K562 (cell line): ENCODE results near the gene ATF7IP. TPM values are rescaled to one million over a fixed set of nuclear protein-coding genes. Genes with fewer than 3 reads are reported as not detected.

Experiments
- BRF2 ChIP-seq: IDR thresholded peaks from 3 replicates; pipeline ENCODE4 v1.6.1; 2011; ENCODE audit warnings: borderline replicate concordance, mild to moderate bottlenecking; ENCODE audit not compliant: insufficient read length, insufficient read depth
- C11orf30 ChIP-seq: fragments of 450-650 bp; IDR thresholded peaks from 2 replicates; pipeline ENCODE4 v1.6.1; 2016; ENCODE audit warnings: low read depth, mild to moderate bottlenecking
- CAMTA2 ChIP-seq: fragments of 250-450 bp; sonication (Bioruptor Pico); conservative IDR thresholded peaks from 2 replicates; pipeline ENCODE4 v1.5.1; 2022
- DDX20 ChIP-seq: fragments of 450-650 bp; IDR thresholded peaks from 2 replicates; pipeline ENCODE4 v1.6.1; 2016; ENCODE audit warnings: missing genetic modification characterization, low read depth, mild to moderate bottlenecking, missing compliant biosample characterization, moderate library complexity
- E2F5 ChIP-seq: sonication (generic); formaldehyde crosslinking; IDR thresholded peaks from 2 replicates; pipeline ENCODE4 v1.8.0; 2022; ENCODE audit warnings: mild to moderate bottlenecking, missing genetic modification reagents
- ELF1 ChIP-seq: fragments of 200-800 bp; sonication (Bioruptor generic); IDR thresholded peaks from 2 replicates; pipeline ENCODE4 v1.6.1; 2016; ENCODE audit warnings: missing genetic modification characterization, missing compliant biosample characterization
- ESRRB ChIP-seq: fragments of 250-450 bp; sonication (Bioruptor Pico); IDR thresholded peaks from 2 replicates; pipeline ENCODE4 v1.5.0; 2020; ENCODE audit warnings: mild to moderate bottlenecking, moderate library complexity, borderline replicate concordance
- HES1 ChIP-seq: fragments of 450-650 bp; IDR thresholded peaks from 2 replicates; pipeline ENCODE4 v1.6.1; 2016; ENCODE audit warnings: low read depth, mild to moderate bottlenecking, moderate library complexity
- HMG20A ChIP-seq: fragments of 450-650 bp; formaldehyde crosslinking; conservative IDR thresholded peaks from 2 replicates; pipeline ENCODE4 v1.4.0; 2020; ENCODE audit warnings: mild to moderate bottlenecking, mixed read lengths
- KHSRP ChIP-seq: fragments of 450-650 bp; IDR thresholded peaks from 2 replicates; pipeline ENCODE4 v1.6.1; 2017
- KLF16 ChIP-seq: IDR thresholded peaks from 2 replicates; pipeline ENCODE4 v1.6.1; 2016; ENCODE audit warnings: antibody characterized with exemption
- MEF2A ChIP-seq: IDR thresholded peaks from 2 replicates; pipeline ENCODE4 v1.6.1; 2011; ENCODE audit warnings: low read depth, mild to moderate bottlenecking, low read length, moderate library complexity; ENCODE audit not compliant: control insufficient read depth
- MEF2D ChIP-seq: conservative IDR thresholded peaks from 2 replicates; pipeline ENCODE4 v1.6.1; 2016; ENCODE audit warnings: low read depth, missing genetic modification characterization, missing compliant biosample characterization
- MLX ChIP-seq, 2 experiments: fragments of 450-650 bp in 1 of 2; sonication (generic) in 1 of 2; formaldehyde crosslinking; conservative IDR thresholded peaks; 2 replicates each; pipeline versions ENCODE4 v1.4.0 to v1.8.1; 2020 to 2022; ENCODE audit warnings: mild to moderate bottlenecking in 1 of 2, missing genetic modification reagents in 1 of 2
- MNT ChIP-seq, 2 experiments: fragments of 450-650 bp; conservative IDR thresholded peaks; 2 replicates each; pipeline ENCODE4 v1.6.1; 2017; ENCODE audit warnings: mild to moderate bottlenecking in 2 of 2, moderate library complexity in 2 of 2
- MTA3 ChIP-seq: fragments of 450-650 bp; formaldehyde crosslinking; IDR thresholded peaks from 2 replicates; pipeline ENCODE4 v1.6.1; 2017; ENCODE audit warnings: mild to moderate bottlenecking, borderline replicate concordance
- MYNN ChIP-seq, 2 experiments: sonication (generic); formaldehyde crosslinking in 1 of 2; IDR thresholded peaks; 2 replicates each; pipeline versions ENCODE4 v1.5.0 to v1.6.1; 2016 to 2020; ENCODE audit warnings: antibody characterized with exemption in 1 of 2, missing genetic modification reagents in 1 of 2
- NCOA1 ChIP-seq: fragments of 450-650 bp; IDR thresholded peaks from 2 replicates; pipeline ENCODE4 v1.6.1; 2016; ENCODE audit warnings: low read depth
- NEUROD1 ChIP-seq: fragments of 150-350 bp; IDR thresholded peaks from 2 replicates; pipeline ENCODE4 v1.6.1; 2014; ENCODE audit warnings: borderline replicate concordance, low read length, low read depth; ENCODE audit not compliant: partially characterized antibody
- SMAD2 ChIP-seq: fragments of 150-350 bp; IDR thresholded peaks from 2 replicates; pipeline ENCODE4 v1.6.1; 2014; ENCODE audit warnings: low read depth, mild to moderate bottlenecking, low read length
- ZNF347 ChIP-seq: fragments of 450-650 bp; formaldehyde crosslinking; IDR thresholded peaks from 2 replicates; pipeline ENCODE4 v1.4.0; 2020; ENCODE audit warnings: low read depth, mild to moderate bottlenecking, moderate library complexity
- ZNF384 ChIP-seq: IDR thresholded peaks from 2 replicates; pipeline ENCODE4 v1.6.1; 2012; ENCODE audit warnings: low read depth, low read length, improper control_type of control experiment
- ZNF766 ChIP-seq: fragments of 200-800 bp; sonication (Bioruptor generic); conservative IDR thresholded peaks from 2 replicates; pipeline ENCODE4 v1.6.1; 2016; ENCODE audit warnings: missing genetic modification characterization, missing compliant biosample characterization
- polyA plus RNA-seq, 8 experiments: library from polyadenylated mRNA; depleted of rRNA in 4 of 8; stranded (reverse) in 5 of 8; unstranded in 3 of 8; fragments of >200 nt; fragmentation: Nextera tagmentation in 2 of 8; fragmentation: Illumina TruSeq in 1 of 8; extraction: Ambion mirVana in 2 of 8; extraction: Trizol in 1 of 8; gene quantifications; 2 replicates each; pipeline versions ENCODE4 v1.2.1 to v1.2.3, GENCODE V29; 2011 to 2014; ENCODE audit warnings: inconsistent platforms in 1 of 8, missing spikeins in 1 of 8
- total RNA-seq, 7 experiments: library from RNA; depleted of rRNA in 6 of 7; stranded (reverse); fragments of >200 nt in 6 of 7; fragmentation: Illumina TruSeq in 2 of 7; extraction: Trizol in 2 of 7; gene quantifications; 2 replicates each; pipeline versions ENCODE4 v1.2.1 to v1.2.3, GENCODE V29; 2011 to 2021; ENCODE audit warnings: low replicate concordance in 1 of 7

The ATF7IP gene
- total and polyA plus RNA-seq, 9 of the 15 experiments (the other 6 are each of a cell fraction or from before 2014, with no cell fraction given): 2.8 to 27.1 (median 11.0) TPM

GRCh38 chr12:14384783-14385638, 19.5 kb downstream of the ATF7IP start (continued):
- no peak for TF ChIP-seq BRF2
- TF ChIP-seq ZNF766 (CRISPR knock-in tag): peak; percentile 66; the same call in 1 of the 2 replicates
- TF ChIP-seq HMG20A: no peak
- TF ChIP-seq MTA3: no peak; the same call in 1 of the 2 replicates
- TF ChIP-seq ELF1: no peak
- TF ChIP-seq NEUROD1: peak; percentile 94
- peak; percentile 91 for TF ChIP-seq ZNF384
- no peak for TF ChIP-seq MEF2D (tag)
- no peak for TF ChIP-seq MLX (CRISPR knock-in tag; conservative IDR thresholded peaks at IDR 0.05)
- no peak for TF ChIP-seq HES1
- no peak for TF ChIP-seq MEF2A
- TF ChIP-seq NCOA1: no peak
- no peak for TF ChIP-seq SMAD2
- TF ChIP-seq DDX20 (tag): no peak
- TF ChIP-seq E2F5 (CRISPR knock-in tag): no peak
- no peak for TF ChIP-seq MYNN (IDR thresholded peaks at IDR 0.05)
- no peak for TF ChIP-seq MYNN (CRISPR knock-in tag; IDR thresholded peaks at IDR 0.05)
- TF ChIP-seq CAMTA2 (CRISPR knock-in tag): no peak
- TF ChIP-seq ZNF347 (CRISPR knock-in tag): no peak
- TF ChIP-seq KLF16: no peak
- TF ChIP-seq ESRRB (CRISPR knock-in tag): no peak
- no peak for TF ChIP-seq C11orf30
- peak; percentile 18 to 49; a peak in 2 of 4 replicates for TF ChIP-seq MNT (conservative IDR thresholded peaks at IDR 0.05)
- no peak for TF ChIP-seq KHSRP
